HepG2 (cell line): ENCODE data around the gene UBTD1. TPM values are rescaled to one million over a fixed set of nuclear protein-coding genes. Genes with fewer than 3 reads are reported as not detected.

Source experiments
- CBX5 ChIP-seq: sonication (generic); formaldehyde crosslinking; IDR thresholded peaks from 2 replicates; pipeline ENCODE4 v1.4.0; 2020; ENCODE audit warnings: missing genetic modification reagents, borderline replicate concordance
- CSRNP1 ChIP-seq: sonication (generic); formaldehyde crosslinking; IDR thresholded peaks from 2 replicates; pipeline ENCODE4 v1.8.1; 2023; ENCODE audit warnings: mild to moderate bottlenecking, missing genetic modification reagents
- HMG20A ChIP-seq: IDR thresholded peaks from 2 replicates; pipeline ENCODE4 v1.6.1; 2016; ENCODE audit warnings: borderline replicate concordance
- KDM4B ChIP-seq: sonication (generic); formaldehyde crosslinking; IDR thresholded peaks from 2 replicates; pipeline ENCODE4 v1.4.0; 2020; ENCODE audit warnings: missing genetic modification reagents
- PCBP1 ChIP-seq: fragments of 200-400 bp; formaldehyde crosslinking; IDR thresholded peaks from 2 replicates; pipeline ENCODE4 v1.6.1; 2017; ENCODE audit warnings: mild to moderate bottlenecking, low read depth, low read length, borderline replicate concordance
- SNRNP70 ChIP-seq: fragments of 200-400 bp; formaldehyde crosslinking; IDR thresholded peaks from 2 replicates; pipeline ENCODE4 v1.6.1; 2017; ENCODE audit warnings: mild to moderate bottlenecking, low read depth, low read length, moderate library complexity
- TAF15 ChIP-seq: fragments of 200-400 bp; formaldehyde crosslinking; IDR thresholded peaks from one replicate; pipeline ENCODE4 v1.6.1; 2018; ENCODE audit warnings: mild to moderate bottlenecking, low read depth, low read length; ENCODE audit not compliant: poor library complexity, severe bottlenecking
- THAP9 ChIP-seq: sonication (generic); formaldehyde crosslinking; IDR thresholded peaks from 2 replicates; pipeline ENCODE4; 2020; ENCODE audit warnings: missing genetic modification reagents, mild to moderate bottlenecking, borderline replicate concordance
- ZBTB25 ChIP-seq: IDR thresholded peaks from 2 replicates; pipeline ENCODE4 v1.6.1; 2018; ENCODE audit warnings: missing genetic modification reagents
- ZFP37 ChIP-seq: sonication (generic); formaldehyde crosslinking; IDR thresholded peaks from 2 replicates; pipeline ENCODE4 v1.4.0; 2020; ENCODE audit warnings: missing genetic modification reagents, borderline replicate concordance
- ZFP82 ChIP-seq: sonication (generic); formaldehyde crosslinking; IDR thresholded peaks from 2 replicates; pipeline ENCODE4 v1.5.1; 2020; ENCODE audit warnings: mild to moderate bottlenecking, missing genetic modification reagents, borderline replicate concordance
- ZNF280D ChIP-seq: sonication (generic); formaldehyde crosslinking; IDR thresholded peaks from 2 replicates; pipeline ENCODE4 v1.5.1; 2020; ENCODE audit warnings: mild to moderate bottlenecking, missing genetic modification reagents
- ZNF281 ChIP-seq: sonication (generic); formaldehyde crosslinking; IDR thresholded peaks from 2 replicates; pipeline ENCODE4 v1.4.0; 2020; ENCODE audit warnings: missing genetic modification reagents, borderline replicate concordance
- ZNF430 ChIP-seq: sonication (generic); formaldehyde crosslinking; IDR thresholded peaks from 2 replicates; pipeline ENCODE4 v1.9.0; 2021; ENCODE audit warnings: mild to moderate bottlenecking, missing genetic modification reagents
- ZNF552 ChIP-seq: sonication (generic); formaldehyde crosslinking; IDR thresholded peaks from 2 replicates; pipeline ENCODE4 v1.9.0; 2022; ENCODE audit warnings: missing genetic modification reagents, mild to moderate bottlenecking, borderline replicate concordance
- ZNF766 ChIP-seq: sonication (generic); formaldehyde crosslinking; IDR thresholded peaks from 2 replicates; pipeline ENCODE4 v1.5.0; 2020; ENCODE audit warnings: missing genetic modification reagents, borderline replicate concordance
- polyA plus RNA-seq, 8 experiments: library from polyadenylated mRNA; depleted of rRNA in 3 of 8; stranded (reverse) in 7 of 8; unstranded in 1 of 8; fragments of >200 nt; fragmentation: Illumina TruSeq in 4 of 8; extraction: Trizol in 4 of 8; gene quantifications; 2 replicates each; pipeline versions ENCODE4 v1.2.1 to v1.2.3, GENCODE V29; 2011 to 2016; ENCODE audit warnings: low read depth in 4 of 8, missing spikeins in 1 of 8, mixed read lengths in 1 of 8; ENCODE audit not compliant: insufficient read depth in 1 of 8
- total RNA-seq, 5 experiments: library from RNA; depleted of rRNA; stranded (reverse); fragments of >200 nt; fragmentation: Illumina TruSeq; extraction: Trizol; gene quantifications; 2 replicates each; pipeline ENCODE4 v1.2.3, GENCODE V29; 2016; ENCODE audit warnings: low read depth in 1 of 5

The UBTD1 gene
- total and polyA plus RNA-seq, 2 of the 13 experiments (the other 11 are each of a cell fraction or from before 2014, with no cell fraction given): 7.9 to 10.0 TPM

GRCh38 chr10:97534746-97535367 lies 36.1 kb downstream of the UBTD1 start (continued):
- no peak for TF ChIP-seq CSRNP1 (CRISPR knock-in tag)
- no peak for TF ChIP-seq TAF15
- TF ChIP-seq THAP9: no peak
- no peak for TF ChIP-seq CBX5 (CRISPR knock-in tag)
- no peak for TF ChIP-seq ZNF280D (CRISPR knock-in tag)
- TF ChIP-seq KDM4B (CRISPR knock-in tag): no peak
- no peak for TF ChIP-seq ZBTB25 (CRISPR knock-in tag)
- TF ChIP-seq HMG20A (CRISPR knock-in tag): no peak
- TF ChIP-seq SNRNP70: no peak
- no peak for TF ChIP-seq PCBP1
- TF ChIP-seq ZNF552: no peak
- TF ChIP-seq ZNF430 (CRISPR knock-in tag): no peak
- TF ChIP-seq ZNF766 (CRISPR knock-in tag): no peak
- no peak for TF ChIP-seq ZFP82 (CRISPR knock-in tag)
- TF ChIP-seq ZFP37 (CRISPR knock-in tag): no peak
- TF ChIP-seq ZNF281 (CRISPR knock-in tag): no peak
